Astrocyte (in vitro differentiated cells and primary cell): Measurements from ENCODE around the gene RIMOC1.

Experiments
- CTCF ChIP-seq: IDR thresholded peaks from 2 replicates; pipeline ENCODE4 v1.5.1; 2011; ENCODE audit warnings: low read depth, mild to moderate bottlenecking, inconsistent platforms, low read length, moderate library complexity; ENCODE audit not compliant: insufficient read depth
- EZH2 ChIP-seq: IDR thresholded peaks from 2 replicates; pipeline ENCODE4 v1.6.1; 2012; ENCODE audit warnings: mild to moderate bottlenecking, low read length, inconsistent platforms; ENCODE audit not compliant: insufficient read depth

GRCh38 chr5:41951224-41951623 is 47.1 kb downstream of the RIMOC1 start:
- TF ChIP-seq CTCF = no peak
- no peak for TF ChIP-seq EZH2
